GM23248 (cell line): ENCODE measurements around the gene CASP3. TPM values are rescaled to one million over a fixed set of nuclear protein-coding genes. Genes with fewer than 3 reads are reported as not detected.

Source experiments
- DNase-seq: peaks from one replicate; pipeline ENCODE4 v3.0.0-alpha.2; 2015
- H2AFZ ChIP-seq: fragments of 200-600 bp; sonication (generic); 2 replicates; pipeline ENCODE4 v1.6.1; 2016; ENCODE audit warnings: antibody characterized with exemption
- H3F3A ChIP-seq: fragments of 200-600 bp; sonication (generic); 2 replicates; pipeline ENCODE4 v1.6.1; 2016; ENCODE audit warnings: mild to moderate bottlenecking, antibody characterized with exemption, mixed run types; ENCODE audit not compliant: insufficient read depth
- H3K27ac ChIP-seq: fragments of 200-600 bp; sonication (generic); 2 replicates; pipeline ENCODE4 v1.5.1; 2016; ENCODE audit warnings: mild to moderate bottlenecking
- H3K27me3 ChIP-seq: fragments of 200-600 bp; sonication (generic); replicated peaks from 2 replicates; pipeline ENCODE4 v1.6.1; 2016; ENCODE audit warnings: mild to moderate bottlenecking; ENCODE audit not compliant: insufficient read depth
- H3K36me3 ChIP-seq: fragments of 200-600 bp; sonication (generic); 2 replicates; pipeline ENCODE4 v1.6.1; 2016; ENCODE audit warnings: low read depth, mild to moderate bottlenecking
- H3K4me1 ChIP-seq: fragments of 200-600 bp; sonication (generic); 2 replicates; pipeline ENCODE4 v1.6.1; 2016; ENCODE audit warnings: mild to moderate bottlenecking; ENCODE audit not compliant: insufficient read depth
- H3K4me2 ChIP-seq: fragments of 200-600 bp; sonication (generic); one replicate; pipeline ENCODE4 v1.6.1; 2016; ENCODE audit warnings: mild to moderate bottlenecking; ENCODE audit not compliant: unreplicated experiment
- H3K4me3 ChIP-seq: fragments of 200-600 bp; sonication (generic); 2 replicates; pipeline ENCODE4 v1.5.1; 2016; ENCODE audit warnings: mild to moderate bottlenecking
- H3K79me2 ChIP-seq: fragments of 200-600 bp; sonication (generic); 2 replicates; pipeline ENCODE4 v1.6.1; 2016; ENCODE audit warnings: mild to moderate bottlenecking; ENCODE audit not compliant: insufficient read depth
- H3K9ac ChIP-seq: fragments of 200-600 bp; sonication (generic); 2 replicates; pipeline ENCODE4 v1.6.1; 2016; ENCODE audit warnings: mild to moderate bottlenecking
- H3K9me2 ChIP-seq: fragments of 200-600 bp; sonication (generic); 2 replicates; pipeline ENCODE4 v1.6.1; 2016; ENCODE audit warnings: mixed run types, mild to moderate bottlenecking, moderate library complexity; ENCODE audit not compliant: insufficient read depth
- H3K9me3 ChIP-seq: fragments of 200-600 bp; sonication (generic); one replicate; pipeline ENCODE4 v1.6.1; 2017; ENCODE audit warnings: low read depth
- H4K20me1 ChIP-seq: fragments of 200-600 bp; sonication (generic); 2 replicates; pipeline ENCODE4 v1.6.0; 2016; ENCODE audit not compliant: insufficient read depth
- EZH2 ChIP-seq: fragments of 200-600 bp; sonication (generic); IDR thresholded peaks from 2 replicates; pipeline ENCODE4 v1.6.1; 2018; ENCODE audit warnings: antibody characterized with exemption, mild to moderate bottlenecking; ENCODE audit not compliant: insufficient read depth, poor library complexity, severe bottlenecking
- EZH2phosphoT487 ChIP-seq: fragments of 200-600 bp; sonication (generic); IDR thresholded peaks from 2 replicates; pipeline ENCODE4 v1.6.1; 2018; ENCODE audit warnings: antibody characterized with exemption, moderate library complexity, mild to moderate bottlenecking, low read depth; ENCODE audit not compliant: insufficient read depth
- WGBS, 2 experiments: methylation state at CpG; one replicate each; pipeline ENCODE4 v1.1.6; 2015 to 2017; ENCODE audit warnings: low lambda C conversion rate in 2 of 2, low coverage in 1 of 2; ENCODE audit errors: missing lambda C conversion rate in 2 of 2; 5-methylcytosine and 5-hydroxymethylcytosine counted together
- in situ Hi-C: fragments of 300-500 bp; cut with MboI; formaldehyde crosslinking; loops from 2 replicates; pipeline ENCODE4 v1.15.0; 2020
- polyA plus RNA-seq: library from polyadenylated mRNA; unstranded; fragments of >200 nt; fragmentation: Nextera tagmentation; extraction: Ambion mirVana; gene quantifications from 2 replicates; pipeline ENCODE4 v1.2.1, GENCODE V29; 2016
- total RNA-seq: library from RNA; depleted of rRNA; stranded (reverse); fragments of >200 nt; shearing (Covaris generic); gene quantifications from 2 replicates; pipeline ENCODE4 v1.2.3, GENCODE V29; 2014; rRNA removed

CASP3 gene
- total RNA-seq (45.8 and 50.7 TPM in 2 replicates), polyA plus RNA-seq (53.2 and 53.4 TPM in 2 replicates)

DNA sequence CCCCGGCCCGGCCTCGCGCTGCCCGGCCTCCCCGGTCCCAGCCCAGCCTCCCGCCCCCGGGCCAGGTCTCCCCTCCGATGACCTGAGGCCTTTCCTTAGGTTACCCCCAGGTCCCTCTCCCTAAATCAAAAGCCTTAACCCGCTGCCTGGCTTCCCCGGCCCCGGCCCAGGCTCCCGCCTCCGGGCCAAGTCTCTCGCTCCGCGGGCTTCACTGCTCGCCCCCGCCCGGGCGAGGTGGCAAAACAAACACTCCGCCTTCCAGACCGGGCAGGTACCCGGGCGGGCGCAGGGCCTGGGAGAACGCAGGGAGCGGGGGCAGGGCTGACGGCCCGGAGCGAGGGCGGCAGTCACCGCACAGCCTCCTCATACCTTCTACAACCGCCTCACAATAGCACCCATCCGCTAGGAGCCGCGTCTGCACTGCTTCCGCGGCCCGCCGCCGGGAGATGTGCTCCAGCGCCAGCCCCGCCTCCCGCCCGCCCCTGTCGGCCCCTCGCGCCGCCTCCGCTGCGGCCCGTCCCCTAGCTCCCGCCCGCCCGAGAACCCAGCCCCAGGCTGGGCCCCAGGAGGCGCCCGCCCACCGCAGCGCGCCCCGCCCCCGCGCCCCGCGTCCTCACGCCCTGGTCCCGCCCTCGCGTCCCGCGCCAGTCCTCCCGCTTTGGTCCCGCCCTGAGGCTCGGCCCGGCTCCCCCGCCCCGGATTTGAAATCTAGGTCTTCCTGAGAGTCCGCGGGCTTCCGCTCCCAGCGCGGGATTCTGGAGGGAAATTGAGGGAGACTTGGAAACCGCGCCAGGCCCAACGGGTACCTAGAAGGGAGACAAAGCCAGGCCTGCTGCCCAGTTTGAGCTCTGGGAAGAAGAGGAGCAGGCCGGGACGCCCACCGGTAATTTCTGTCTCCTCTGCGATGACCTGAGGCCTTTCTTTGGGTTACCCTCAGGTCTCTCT lies at the start of gene CASP3, which contains the start of gene PRIMPOL:
Gene CASP3 (minus strand): TSS at position 422 of the 945 bp plus-strand sequence. CDS start 10,994 bp downstream, outside the sequence.
Gene PRIMPOL (plus strand): TSS at position 713 of the 945 bp plus-strand sequence. CDS start 7,403 bp downstream, outside the sequence.
- WGBS, 2 experiments: 1% methylated on average over 37 to 67 of the region's 90 CpGs
- Histone ChIP-seq H3K4me1 (peaks cover 42% of the 10 kb centered on the region), H3K79me2 (peaks cover 56% of the 10 kb centered on the region), H3K27me3 (no peaks in the 10 kb centered on the region), H3K9me3 (no peaks in the 10 kb centered on the region), H3F3A (peaks cover 16% of the 10 kb centered on the region), H3K4me2 (peak within 1 kb of the TSS; percentile 98), H3K27ac (peak within 1 kb of the TSS; percentile 92), H2AFZ (peak within 1 kb of the TSS; percentile 90), H3K4me3 (peak within 1 kb of the TSS; percentile 82), H4K20me1 (no peaks in the 10 kb centered on the region), H3K36me3 (no peaks in the 10 kb centered on the region), H3K9me2 (no peaks in the 10 kb centered on the region), H3K9ac (peak within 1 kb of the TSS; percentile 95)
- TF ChIP-seq EZH2: no peak
- in situ Hi-C loops: no loop called here
- DNase-seq: peak; percentile 98

DNA sequence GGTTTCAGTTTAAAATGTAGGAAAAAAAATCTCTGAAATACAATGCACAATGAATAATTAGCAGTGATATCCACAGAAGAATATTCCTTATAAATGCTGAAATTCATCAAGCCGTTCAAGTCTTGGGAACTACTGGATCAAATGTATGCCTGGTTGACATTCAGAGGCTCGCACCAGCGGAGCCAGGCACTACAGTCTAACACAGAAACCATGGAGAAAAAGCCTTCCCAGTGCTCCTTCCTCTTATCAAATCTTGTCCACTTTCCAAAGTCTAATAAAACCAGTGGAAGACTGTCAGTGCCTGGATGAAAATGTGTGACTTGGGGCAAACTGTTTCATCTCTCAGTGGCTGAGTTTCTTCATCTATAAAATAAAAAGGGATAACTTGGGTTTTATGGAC lies 48.7 kb upstream of the CASP3 start:
- Histone ChIP-seq H3K4me1 (peaks cover 5% of the 10 kb centered on the region), H3K36me3 (peaks cover 7% of the 10 kb centered on the region; the same call in 1 of the 2 replicates), H3K27me3 (no peaks in the 10 kb centered on the region), H3F3A (no peaks in the 10 kb centered on the region; the same call in 1 of the 2 replicates), H3K9me3 (no peaks in the 10 kb centered on the region), H3K4me3 (no peak overlapping the region), H3K9ac (no peak overlapping the region), H4K20me1 (no peaks in the 10 kb centered on the region), H3K9me2 (no peaks in the 10 kb centered on the region; the same call in 1 of the 2 replicates), H3K79me2 (no peaks in the 10 kb centered on the region), H2AFZ (no peak overlapping the region), H3K4me2 (no peak overlapping the region), H3K27ac (no peak overlapping the region)
- TF ChIP-seq EZH2: no peak
- no peak for TF ChIP-seq EZH2phosphoT487
- 82 to 86% methylated on average over 3 of the region's 3 CpGs for WGBS, 2 experiments
- in situ Hi-C loops: no loop called here
- no peak for DNase-seq

DNA sequence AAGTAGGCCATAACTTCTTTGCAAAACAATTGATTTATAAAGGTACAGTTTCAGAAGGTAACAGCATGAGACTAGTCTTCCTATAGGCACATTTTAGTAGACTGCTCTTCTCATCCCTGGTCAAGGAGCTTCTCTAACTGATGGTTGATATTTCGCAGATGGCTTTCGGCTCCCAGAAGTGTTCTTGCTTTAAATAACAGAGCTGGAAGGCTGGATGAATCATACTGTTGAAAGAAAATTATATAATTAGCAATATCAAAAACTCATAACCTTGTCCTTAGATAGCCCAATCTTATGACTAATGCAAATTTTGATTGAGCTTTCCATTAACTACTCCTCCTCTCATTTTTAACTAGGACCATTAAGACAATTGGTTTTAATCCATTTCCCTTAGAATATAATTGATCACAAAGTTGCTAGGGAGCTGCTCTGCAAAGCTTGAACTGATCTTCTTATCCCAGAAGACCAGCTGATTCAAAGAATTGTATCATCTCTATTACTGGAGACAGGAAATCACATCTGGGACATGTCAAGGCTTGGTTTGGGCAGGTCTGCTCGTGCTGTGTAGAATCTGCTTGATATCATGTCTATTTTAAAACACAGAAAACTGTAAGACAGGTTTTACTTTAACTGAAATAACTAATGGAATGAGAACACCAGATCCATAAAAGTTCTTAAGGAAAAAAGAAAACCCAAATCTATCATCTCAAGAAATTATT lies 46.1 kb upstream of the CASP3 start:
- TF ChIP-seq EZH2phosphoT487 (no peak), EZH2 (no peak)
- H3K79me2 ChIP-seq: no peaks in the 10 kb centered on the region
- H2AFZ ChIP-seq: no peak overlapping the region
- peaks cover 5% of the 10 kb centered on the region for H3K4me1 ChIP-seq
- no peak for DNase-seq
- no peak overlapping the region for H3K4me3 ChIP-seq
- in situ Hi-C loops: no loop called here
- H4K20me1 ChIP-seq: no peaks in the 10 kb centered on the region
- no peaks in the 10 kb centered on the region for H3K9me3 ChIP-seq
- H3K9me2 ChIP-seq: no peaks in the 10 kb centered on the region; the same call in 1 of the 2 replicates
- WGBS, 2 experiments: 73 to 75% methylated on average over 3 of the region's 3 CpGs
- H3K36me3 ChIP-seq: peaks cover 7% of the 10 kb centered on the region; the same call in 1 of the 2 replicates
- no peak overlapping the region for H3K4me2 ChIP-seq
- no peak overlapping the region for H3K9ac ChIP-seq
- H3K27me3 ChIP-seq: no peaks in the 10 kb centered on the region
- H3F3A ChIP-seq: no peaks in the 10 kb centered on the region; the same call in 1 of the 2 replicates
- H3K27ac ChIP-seq: no peak overlapping the region

DNA sequence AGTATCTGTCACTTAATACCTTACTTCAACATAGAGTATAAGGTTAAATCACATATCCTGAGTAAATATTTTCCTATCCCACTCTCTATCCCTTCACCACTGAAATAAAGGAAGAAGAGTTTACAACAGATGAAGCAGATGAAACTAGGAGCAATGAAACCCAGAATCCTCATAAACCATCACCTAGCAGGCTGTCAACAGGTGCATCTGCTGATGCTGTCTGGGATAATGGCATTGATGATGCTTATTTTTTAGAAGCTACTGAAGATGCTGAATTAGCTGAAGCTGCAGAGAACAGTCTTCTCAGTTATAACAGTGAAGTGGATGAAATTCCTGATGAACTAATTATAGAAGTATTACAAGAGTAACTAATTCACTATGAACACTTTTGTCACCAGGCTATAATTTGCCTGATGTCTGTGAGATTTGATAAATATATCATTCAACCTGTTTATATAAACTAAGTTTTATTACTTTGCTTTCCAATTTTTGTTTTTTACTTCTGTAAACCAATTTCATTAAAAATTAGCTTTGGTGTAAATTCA lies 45.2 kb upstream of the CASP3 start:
- H3K27me3 ChIP-seq: no peaks in the 10 kb centered on the region
- H3K4me3 ChIP-seq: no peak overlapping the region
- peaks cover 7% of the 10 kb centered on the region; the same call in 1 of the 2 replicates for H3K36me3 ChIP-seq
- in situ Hi-C loops: no loop called here
- H4K20me1 ChIP-seq: no peaks in the 10 kb centered on the region
- no peaks in the 10 kb centered on the region for H3K4me1 ChIP-seq
- no peaks in the 10 kb centered on the region for H3K9me3 ChIP-seq
- no peak overlapping the region for H3K4me2 ChIP-seq
- no peaks in the 10 kb centered on the region; the same call in 1 of the 2 replicates for H3K9me2 ChIP-seq
- no peaks in the 10 kb centered on the region for H3K79me2 ChIP-seq
- no peak for TF ChIP-seq EZH2
- no peak for TF ChIP-seq EZH2phosphoT487
- no peak for DNase-seq
- no peak overlapping the region for H2AFZ ChIP-seq
- no peaks in the 10 kb centered on the region; the same call in 1 of the 2 replicates for H3F3A ChIP-seq
- no peak overlapping the region for H3K27ac ChIP-seq
- H3K9ac ChIP-seq: no peak overlapping the region
